ENCODE measurements around the gene NEB.

Gene NEB

GRCh38 chr2:151459358-151459757 is 274.9 kb downstream of the NEB start:
- DNase-seq = no peak

- no peak for DNase-seq
Measured at GRCh38 chr2:151439127-151439526, 295.1 kb downstream of the NEB start.

GRCh38 chr2:151438506-151438905 is 295.8 kb downstream of the NEB start:
- no peak for DNase-seq

GRCh38 chr2:151437630-151438029 is 296.6 kb downstream of the NEB start:
- no peak for DNase-seq

Data from NCI-H226 (cell line).